ENCODE results near the gene CLDN10. TPM values are rescaled to one million over a fixed set of nuclear protein-coding genes. Genes with fewer than 3 reads are reported as not detected.
A peak's percentile ranks its signal among the peaks of the same experiment; 100 is the strongest.

Gene CLDN10
- total and polyA plus RNA-seq, 2 donors (not counting 3 experiments of a cell fraction or from before 2014, with no cell fraction given): 0.49 to 0.69 TPM

DNA sequence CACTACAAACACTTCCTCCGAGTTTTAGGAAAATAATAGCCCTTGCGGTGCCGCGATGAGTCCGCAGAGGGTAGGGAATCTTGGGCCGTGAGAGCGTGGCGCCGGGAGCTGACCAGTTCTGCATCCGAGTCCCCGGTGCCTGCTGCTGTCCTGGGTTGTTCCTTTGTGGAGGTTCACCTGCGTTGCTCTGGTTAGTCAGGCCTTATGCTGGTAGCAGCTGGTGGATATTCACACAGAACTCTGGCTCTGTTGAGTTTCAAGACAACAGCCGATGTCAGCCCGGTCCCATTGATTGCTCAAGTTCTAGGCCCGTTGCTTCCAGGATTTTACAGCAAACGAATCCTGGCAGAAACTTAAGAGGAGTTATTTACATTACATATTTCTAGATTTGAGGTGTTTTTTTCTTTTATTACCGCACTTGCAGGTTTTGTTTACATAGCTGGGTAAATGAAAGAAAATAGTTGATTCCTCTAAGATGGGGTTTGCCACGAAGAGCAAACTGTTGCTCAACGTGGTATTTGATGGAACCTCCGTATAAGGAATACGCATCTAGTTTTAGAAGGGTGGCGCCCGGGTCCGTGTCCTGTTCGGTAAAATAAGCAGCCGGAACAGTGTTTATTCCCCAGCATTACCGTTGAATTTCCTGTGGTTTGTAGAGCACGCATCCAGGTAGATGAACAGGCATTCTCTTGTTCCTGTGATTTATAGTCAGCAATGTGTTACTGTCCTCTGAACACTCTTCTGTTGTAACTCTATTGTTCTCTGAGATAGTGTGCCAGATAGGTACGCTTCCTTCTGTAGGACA, 1.3 kb downstream of the CLDN10 start:
- no peaks in the 10 kb centered on the region for H3K4me1 ChIP-seq (ENCODE audit: control insufficient read depth, extremely low read depth, insufficient read depth, low read length)
- no TSS peak for BruUV-seq (replicated peaks)
- ChIA-PET POLR2A (no interaction called here), CTCF (interaction anchor here (0.7 to 4.4 kb wide), 3 partner anchors 11 to 60 kb away, joined by 4 to 16 read pairs (median 12); no protein-coding TSS in a partner anchor)
- H3K9me1 ChIP-seq (replicated peaks; ENCODE audit: control insufficient read depth, extremely low read depth, insufficient read depth, low read length): no peaks in the 10 kb centered on the region
- intact Hi-C loops (cut with micrococcal nuclease) (no loop called here), dilution Hi-C loops (cut with MboI; ENCODE audit: extremely low pct_ligation_motif_present, low sequenced_read_pairs) (no loop called here)
- peak overlapping the region; percentile 4 for H3K4me2 ChIP-seq (ENCODE audit: insufficient read depth, low read length)
- H3K4me3 ChIP-seq (replicated peaks in 1 of 3; ENCODE audit: insufficient read depth in 1 of 3, low read depth in 1 of 3, low read length in 3 of 3): no peak overlapping the region
- H3K27me3 ChIP-seq (ENCODE audit: control insufficient read depth in 2 of 2, insufficient read depth in 2 of 2, low read length in 2 of 2): peaks cover 14 to 21% of the 10 kb centered on the region in 2 experiments
- FAIRE-seq: no peak
- H2AFZ ChIP-seq (ENCODE audit: low read depth, low read length): peak overlapping the region; percentile 81
- no peaks in the 10 kb centered on the region for H3K9me3 ChIP-seq (replicated peaks; ENCODE audit: control insufficient read depth, insufficient read depth, low read length)
- DNase-seq (ENCODE audit: low read depth, low spot score): no peak
- no peaks in the 10 kb centered on the region for H3K79me2 ChIP-seq (ENCODE audit: control insufficient read depth, insufficient read depth, low read length)
- TF ChIP-seq JUN (IDR thresholded peaks at IDR 0.05; ENCODE audit: borderline replicate concordance, insufficient read depth, insufficient read length, low read depth): no peak
- peak; percentile 50 for TF ChIP-seq EZH2 (IDR thresholded peaks at IDR 0.05; ENCODE audit: borderline replicate concordance, low read depth, low read length, severe bottlenecking)
- H3K27ac ChIP-seq (ENCODE audit: insufficient read depth, low read depth, low read length): no peak overlapping the region
- no peaks in the 10 kb centered on the region for H4K20me1 ChIP-seq (replicated peaks; ENCODE audit: control insufficient read depth, extremely low read depth, insufficient read depth, low read length)
- H3K9ac ChIP-seq (replicated peaks; ENCODE audit: extremely low read depth, insufficient read depth, low read length): no peak overlapping the region
- no peaks in the 10 kb centered on the region for H3K36me3 ChIP-seq (ENCODE audit: control insufficient read depth in 2 of 2, extremely low read depth in 1 of 2, insufficient read depth in 2 of 2, low read length in 2 of 2)

DNA sequence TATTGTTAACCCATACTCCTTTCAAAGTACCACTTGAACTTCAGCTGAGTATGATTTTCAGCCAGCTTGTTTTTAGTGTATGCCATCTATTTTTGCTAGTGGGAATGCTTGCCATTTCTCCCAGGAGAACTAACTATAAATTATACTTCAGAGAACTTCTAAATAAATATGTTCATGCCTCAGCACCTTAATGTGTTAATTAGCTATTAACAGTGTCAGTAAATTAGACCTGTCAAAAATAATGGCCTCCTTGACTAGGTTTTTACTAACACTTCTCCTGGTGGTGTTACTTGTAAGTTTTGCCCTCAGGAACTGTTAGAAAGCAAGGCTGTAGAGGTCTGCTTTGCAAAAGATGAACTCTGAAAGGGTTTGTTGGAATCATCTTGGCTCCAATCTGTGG, 4.5 kb downstream of the CLDN10 start:
- TF ChIP-seq POLR2A (IDR thresholded peaks at IDR 0.05; ENCODE audit: low read depth, low read length) (no peak), GATA2 (IDR thresholded peaks at IDR 0.05; ENCODE audit: insufficient read depth, insufficient read length, low read depth, low read length) (no peak), POLR2AphosphoS5 (IDR thresholded peaks at IDR 0.05; ENCODE audit: insufficient read depth, low read depth, low read length) (no peak)
- TF ChIP-seq, protein P1, sequence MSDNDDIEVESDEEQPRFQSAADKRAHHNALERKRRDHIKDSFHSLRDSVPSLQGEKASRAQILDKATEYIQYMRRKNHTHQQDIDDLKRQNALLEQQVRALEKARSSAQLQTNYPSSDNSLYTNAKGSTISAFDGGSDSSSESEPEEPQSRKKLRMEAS (IDR thresholded peaks at IDR 0.05; ENCODE audit: insufficient read depth, insufficient read length): no peak
- TF ChIP-seq, protein P2, sequence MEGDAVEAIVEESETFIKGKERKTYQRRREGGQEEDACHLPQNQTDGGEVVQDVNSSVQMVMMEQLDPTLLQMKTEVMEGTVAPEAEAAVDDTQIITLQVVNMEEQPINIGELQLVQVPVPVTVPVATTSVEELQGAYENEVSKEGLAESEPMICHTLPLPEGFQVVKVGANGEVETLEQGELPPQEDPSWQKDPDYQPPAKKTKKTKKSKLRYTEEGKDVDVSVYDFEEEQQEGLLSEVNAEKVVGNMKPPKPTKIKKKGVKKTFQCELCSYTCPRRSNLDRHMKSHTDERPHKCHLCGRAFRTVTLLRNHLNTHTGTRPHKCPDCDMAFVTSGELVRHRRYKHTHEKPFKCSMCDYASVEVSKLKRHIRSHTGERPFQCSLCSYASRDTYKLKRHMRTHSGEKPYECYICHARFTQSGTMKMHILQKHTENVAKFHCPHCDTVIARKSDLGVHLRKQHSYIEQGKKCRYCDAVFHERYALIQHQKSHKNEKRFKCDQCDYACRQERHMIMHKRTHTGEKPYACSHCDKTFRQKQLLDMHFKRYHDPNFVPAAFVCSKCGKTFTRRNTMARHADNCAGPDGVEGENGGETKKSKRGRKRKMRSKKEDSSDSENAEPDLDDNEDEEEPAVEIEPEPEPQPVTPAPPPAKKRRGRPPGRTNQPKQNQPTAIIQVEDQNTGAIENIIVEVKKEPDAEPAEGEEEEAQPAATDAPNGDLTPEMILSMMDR (IDR thresholded peaks at IDR 0.05; ENCODE audit: extremely low read depth in 1 of 2, insufficient read depth in 1 of 2, low read depth in 1 of 2, low read length in 2 of 2): no peak
- BruUV-seq (replicated peaks): no TSS peak
- H3K27me3 ChIP-seq (ENCODE audit: control insufficient read depth in 2 of 2, insufficient read depth in 2 of 2, low read length in 2 of 2): peaks cover 15 to 17% of the 10 kb centered on the region in 2 experiments
- H3K9me1 ChIP-seq (replicated peaks; ENCODE audit: control insufficient read depth, extremely low read depth, insufficient read depth, low read length): no peaks in the 10 kb centered on the region
- H3K4me3 ChIP-seq (replicated peaks in 1 of 3; ENCODE audit: insufficient read depth in 1 of 3, low read depth in 1 of 3, low read length in 3 of 3): no peak overlapping the region
- DNase-seq (ENCODE audit: low read depth, low spot score): no peak
- no peaks in the 10 kb centered on the region for H3K36me3 ChIP-seq (ENCODE audit: control insufficient read depth in 2 of 2, extremely low read depth in 1 of 2, insufficient read depth in 2 of 2, low read length in 2 of 2)
- CTCF ChIA-PET: interaction anchor here (0.8 to 4.4 kb wide), 7 partner anchors 8 to 67 kb away, joined by 3 to 16 read pairs (median 4); no protein-coding TSS in a partner anchor
- intact Hi-C loops (cut with micrococcal nuclease) (no loop called here), dilution Hi-C loops (cut with MboI; ENCODE audit: extremely low pct_ligation_motif_present, low sequenced_read_pairs) (no loop called here)
- no peak overlapping the region for H3K4me2 ChIP-seq (ENCODE audit: insufficient read depth, low read length)
- H3K79me2 ChIP-seq (ENCODE audit: control insufficient read depth, insufficient read depth, low read length): no peaks in the 10 kb centered on the region
- no peak overlapping the region for H2AFZ ChIP-seq (ENCODE audit: low read depth, low read length)
- H4K20me1 ChIP-seq (replicated peaks; ENCODE audit: control insufficient read depth, extremely low read depth, insufficient read depth, low read length): no peaks in the 10 kb centered on the region
- POLR2A ChIA-PET: no interaction called here
- H3K9ac ChIP-seq (replicated peaks; ENCODE audit: extremely low read depth, insufficient read depth, low read length): no peak overlapping the region
- FAIRE-seq: no peak
- H3K9me3 ChIP-seq (replicated peaks; ENCODE audit: control insufficient read depth, insufficient read depth, low read length): no peaks in the 10 kb centered on the region
- no peak overlapping the region for H3K27ac ChIP-seq (ENCODE audit: insufficient read depth, low read depth, low read length)
- no peaks in the 10 kb centered on the region for H3K4me1 ChIP-seq (ENCODE audit: control insufficient read depth, extremely low read depth, insufficient read depth, low read length)

Data from endothelial cell of umbilical vein (primary cell).